Measurements from ENCODE around the gene PITPNM1.

The PITPNM1 gene

GRCh38 chr11:67463680-67464410 lies 41.3 kb downstream of the PITPNM1 start:
- peak; percentile 73 for DNase-seq

- no peak for DNase-seq
Measured at GRCh38 chr11:67463186-67463585, 42.0 kb downstream of the PITPNM1 start.

GRCh38 chr11:67458266-67458665 lies 46.9 kb downstream of the PITPNM1 start:
- DNase-seq: no peak

- DNase-seq: no peak
Measured at GRCh38 chr11:67457453-67457852, 47.7 kb downstream of the PITPNM1 start.

GRCh38 chr11:67456068-67456705 lies 49.0 kb downstream of the PITPNM1 start:
- no peak for DNase-seq

- no peak for DNase-seq
Measured at GRCh38 chr11:67455054-67455453, 50.1 kb downstream of the PITPNM1 start, which contains the start of gene CABP4. Gene CABP4, plus strand, starts transcription at chr11:67455354. Its CDS starts 70 bp downstream, at chr11:67455424.

GRCh38 chr11:67453816-67454732 lies 51.1 kb downstream of the PITPNM1 start:
- no peak for DNase-seq

GRCh38 chr11:67452141-67452952 lies 52.8 kb downstream of the PITPNM1 start, which contains the start of gene GPR152:
Gene GPR152, minus strand, starts transcription at chr11:67452729. Its CDS starts 5 bp downstream, at chr11:67452724.
- DNase-seq: no peak

GRCh38 chr11:67451658-67451976 lies 53.5 kb downstream of the PITPNM1 start:
- no peak for DNase-seq

- no peak for DNase-seq
Measured at GRCh38 chr11:67450796-67451657, 54.1 kb downstream of the PITPNM1 start.

- DNase-seq: no peak
Measured at GRCh38 chr11:67449116-67449844, 55.9 kb downstream of the PITPNM1 start.

- DNase-seq: no peak
Measured at GRCh38 chr11:67448220-67448609, 56.9 kb downstream of the PITPNM1 start.

- no peak for DNase-seq
Measured at GRCh38 chr11:67445515-67445914, 59.6 kb downstream of the PITPNM1 start.

GRCh38 chr11:67442504-67443404 lies 62.4 kb downstream of the PITPNM1 start:
- no peak for DNase-seq
